ENCODE measurements around the gene C2CD5.

DNA sequence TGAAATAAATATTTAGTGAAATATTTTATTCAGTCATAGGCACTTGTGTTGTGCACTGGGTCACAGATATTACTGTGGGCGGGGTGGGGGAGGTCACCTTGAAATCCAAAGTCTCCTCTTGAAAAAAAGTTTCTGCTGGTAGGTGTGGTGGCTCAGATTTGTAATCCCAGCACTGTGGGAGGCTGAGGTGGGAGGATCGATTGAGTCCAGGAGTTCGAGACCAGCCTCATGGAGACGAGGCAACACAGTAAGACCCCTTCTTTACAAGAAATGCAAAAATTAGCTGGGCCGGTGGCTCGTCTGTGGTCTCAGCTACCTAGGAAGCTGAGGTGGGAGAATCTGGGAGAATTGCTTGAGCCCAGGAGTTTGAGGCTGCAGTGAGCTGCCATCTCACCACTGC is 913 bp upstream of the C2CD5 start:
- TF ChIP-seq, protein P1, sequence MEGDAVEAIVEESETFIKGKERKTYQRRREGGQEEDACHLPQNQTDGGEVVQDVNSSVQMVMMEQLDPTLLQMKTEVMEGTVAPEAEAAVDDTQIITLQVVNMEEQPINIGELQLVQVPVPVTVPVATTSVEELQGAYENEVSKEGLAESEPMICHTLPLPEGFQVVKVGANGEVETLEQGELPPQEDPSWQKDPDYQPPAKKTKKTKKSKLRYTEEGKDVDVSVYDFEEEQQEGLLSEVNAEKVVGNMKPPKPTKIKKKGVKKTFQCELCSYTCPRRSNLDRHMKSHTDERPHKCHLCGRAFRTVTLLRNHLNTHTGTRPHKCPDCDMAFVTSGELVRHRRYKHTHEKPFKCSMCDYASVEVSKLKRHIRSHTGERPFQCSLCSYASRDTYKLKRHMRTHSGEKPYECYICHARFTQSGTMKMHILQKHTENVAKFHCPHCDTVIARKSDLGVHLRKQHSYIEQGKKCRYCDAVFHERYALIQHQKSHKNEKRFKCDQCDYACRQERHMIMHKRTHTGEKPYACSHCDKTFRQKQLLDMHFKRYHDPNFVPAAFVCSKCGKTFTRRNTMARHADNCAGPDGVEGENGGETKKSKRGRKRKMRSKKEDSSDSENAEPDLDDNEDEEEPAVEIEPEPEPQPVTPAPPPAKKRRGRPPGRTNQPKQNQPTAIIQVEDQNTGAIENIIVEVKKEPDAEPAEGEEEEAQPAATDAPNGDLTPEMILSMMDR (IDR thresholded peaks at IDR 0.05; ENCODE audit: low read depth, low read length) = no peak
- no peak for TF ChIP-seq EZH2phosphoT487 (IDR thresholded peaks at IDR 0.05; ENCODE audit: low read depth)

Measured in OCI-LY3 (cell line).